22Rv1 (cell line): ENCODE data around the gene USP11.

Experiments used
- ZFX ChIP-seq: fragments of 450-650 bp; IDR thresholded peaks from 2 replicates; pipeline ENCODE4 v1.6.1; 2017; ENCODE audit warnings: antibody characterized with exemption, borderline replicate concordance
- TF ChIP-seq, protein P1 (sequence below): fragments of 450-650 bp; IDR thresholded peaks from 2 replicates; pipeline ENCODE4 v1.5.1; 2017; ENCODE audit warnings: mild to moderate bottlenecking

DNA sequence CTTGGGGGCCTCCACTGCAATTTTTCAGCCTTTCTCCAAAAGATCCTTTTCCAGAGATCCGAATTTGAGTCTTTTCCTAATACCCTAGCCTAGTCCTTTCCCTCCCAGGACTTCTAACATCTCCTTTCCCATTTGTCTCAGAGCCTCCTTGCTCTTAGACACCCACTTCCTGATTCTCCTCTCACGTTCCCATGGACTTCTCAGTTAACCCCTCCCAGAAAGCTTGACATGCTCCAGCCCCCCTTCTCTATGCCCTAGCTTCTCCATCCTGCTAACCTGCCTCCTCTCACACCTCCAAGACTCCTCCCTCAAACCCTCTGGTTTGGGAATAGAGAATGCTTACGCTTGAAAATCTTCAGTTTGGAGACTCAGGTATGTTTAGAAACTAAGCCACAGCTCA is 36.7 kb upstream of the USP11 start:
- TF ChIP-seq, protein P1, sequence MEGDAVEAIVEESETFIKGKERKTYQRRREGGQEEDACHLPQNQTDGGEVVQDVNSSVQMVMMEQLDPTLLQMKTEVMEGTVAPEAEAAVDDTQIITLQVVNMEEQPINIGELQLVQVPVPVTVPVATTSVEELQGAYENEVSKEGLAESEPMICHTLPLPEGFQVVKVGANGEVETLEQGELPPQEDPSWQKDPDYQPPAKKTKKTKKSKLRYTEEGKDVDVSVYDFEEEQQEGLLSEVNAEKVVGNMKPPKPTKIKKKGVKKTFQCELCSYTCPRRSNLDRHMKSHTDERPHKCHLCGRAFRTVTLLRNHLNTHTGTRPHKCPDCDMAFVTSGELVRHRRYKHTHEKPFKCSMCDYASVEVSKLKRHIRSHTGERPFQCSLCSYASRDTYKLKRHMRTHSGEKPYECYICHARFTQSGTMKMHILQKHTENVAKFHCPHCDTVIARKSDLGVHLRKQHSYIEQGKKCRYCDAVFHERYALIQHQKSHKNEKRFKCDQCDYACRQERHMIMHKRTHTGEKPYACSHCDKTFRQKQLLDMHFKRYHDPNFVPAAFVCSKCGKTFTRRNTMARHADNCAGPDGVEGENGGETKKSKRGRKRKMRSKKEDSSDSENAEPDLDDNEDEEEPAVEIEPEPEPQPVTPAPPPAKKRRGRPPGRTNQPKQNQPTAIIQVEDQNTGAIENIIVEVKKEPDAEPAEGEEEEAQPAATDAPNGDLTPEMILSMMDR: no peak
- no peak for TF ChIP-seq ZFX
